ENCODE measurements around the gene GON7.

GRCh38 chr14:93186956-93187355 is 19.9 kb downstream of the GON7 start:
- TF ChIP-seq POLR2A (IDR thresholded peaks at IDR 0.05) (no peak), POLR2AphosphoS5 (IDR thresholded peaks at IDR 0.05) (no peak), CTCF (IDR thresholded peaks at IDR 0.05) (no peak), EP300 (IDR thresholded peaks at IDR 0.05) (no peak)

Measured in sigmoid colon (tissue), 4 donors.